WTC11 (cell line): ENCODE measurements around the gene MET.

Experiments
- ATF1 ChIP-seq: sonication (generic); formaldehyde crosslinking; IDR thresholded peaks from 2 replicates; pipeline ENCODE4 v1.8.1; 2023; ENCODE audit warnings: mild to moderate bottlenecking, moderate library complexity, missing genetic modification reagents
- CTCF ChIP-seq: fragments of 200-600 bp; IDR thresholded peaks from 2 replicates; pipeline ENCODE4 v1.8.0; 2022; ENCODE audit warnings: antibody characterized with exemption
- FOXJ3 ChIP-seq: sonication (generic); formaldehyde crosslinking; IDR thresholded peaks from 2 replicates; pipeline ENCODE4 v1.9.0; 2021; ENCODE audit warnings: missing genetic modification reagents, mild to moderate bottlenecking, borderline replicate concordance
- IRF2 ChIP-seq: sonication (generic); formaldehyde crosslinking; IDR thresholded peaks from 2 replicates; pipeline ENCODE4 v1.8.0; 2022; ENCODE audit warnings: low read depth, missing genetic modification reagents, borderline replicate concordance
- MAX ChIP-seq: sonication (generic); formaldehyde crosslinking; IDR thresholded peaks from 2 replicates; pipeline ENCODE4 v1.8.0; 2022; ENCODE audit warnings: mild to moderate bottlenecking, missing genetic modification reagents
- TF ChIP-seq, protein P1 (sequence below): sonication (generic); formaldehyde crosslinking; IDR thresholded peaks from 2 replicates; pipeline ENCODE4 v1.8.1; 2023; ENCODE audit warnings: mild to moderate bottlenecking, missing genetic modification reagents, moderate library complexity

GRCh38 chr7:116672596-116673456 is 830 bp downstream of the MET start:
- no peak for TF ChIP-seq FOXJ3 (CRISPR knock-in tag)
- no peak for TF ChIP-seq IRF2
- TF ChIP-seq MAX (CRISPR knock-in tag): no peak
- TF ChIP-seq ATF1 (CRISPR knock-in tag): no peak
- TF ChIP-seq CTCF: no peak
- TF ChIP-seq, protein P1, sequence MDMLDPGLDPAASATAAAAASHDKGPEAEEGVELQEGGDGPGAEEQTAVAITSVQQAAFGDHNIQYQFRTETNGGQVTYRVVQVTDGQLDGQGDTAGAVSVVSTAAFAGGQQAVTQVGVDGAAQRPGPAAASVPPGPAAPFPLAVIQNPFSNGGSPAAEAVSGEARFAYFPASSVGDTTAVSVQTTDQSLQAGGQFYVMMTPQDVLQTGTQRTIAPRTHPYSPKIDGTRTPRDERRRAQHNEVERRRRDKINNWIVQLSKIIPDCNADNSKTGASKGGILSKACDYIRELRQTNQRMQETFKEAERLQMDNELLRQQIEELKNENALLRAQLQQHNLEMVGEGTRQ (CRISPR knock-in tag): no peak
